H9 (cell line): ENCODE data around the gene CCDC57. TPM values are rescaled to one million over a fixed set of nuclear protein-coding genes. Genes with fewer than 3 reads are reported as not detected.

ENCODE experiments used
- DNase-seq: peaks from one replicate; pipeline ENCODE4 v3.0.0-alpha.2; 2017
- H2AFZ ChIP-seq: one replicate; pipeline ENCODE4 v1.6.1; 2013; ENCODE audit warnings: mild to moderate bottlenecking, low read length, control low read depth, moderate library complexity
- H2AK5ac ChIP-seq: 2 replicates; pipeline ENCODE4 v1.6.1; 2013; ENCODE audit warnings: low read length, control low read depth, mixed read lengths; ENCODE audit not compliant: insufficient read length
- H2BK120ac ChIP-seq: one replicate; pipeline ENCODE4 v1.6.1; 2013; ENCODE audit warnings: low read depth, mild to moderate bottlenecking, low read length, control low read depth, inconsistent platforms; ENCODE audit not compliant: poor library complexity, severe bottlenecking
- H2BK12ac ChIP-seq: 2 replicates; pipeline ENCODE4 v1.6.1; 2013; ENCODE audit warnings: low read length, control low read depth, mixed read lengths, low read depth; ENCODE audit not compliant: insufficient read length
- H2BK15ac ChIP-seq: 2 replicates; pipeline ENCODE4 v1.6.1; 2013; ENCODE audit warnings: low read depth, low read length, control low read depth
- H2BK20ac ChIP-seq: one replicate; pipeline ENCODE4 v1.6.1; 2013; ENCODE audit warnings: low read depth, mild to moderate bottlenecking, low read length, control low read depth, inconsistent platforms; ENCODE audit not compliant: poor library complexity, severe bottlenecking
- H2BK5ac ChIP-seq: 2 replicates; pipeline ENCODE4 v1.6.1; 2013; ENCODE audit warnings: low read length, control low read depth, mixed read lengths; ENCODE audit not compliant: insufficient read length
- H3K14ac ChIP-seq: 2 replicates; pipeline ENCODE4 v1.6.1; 2013; ENCODE audit warnings: low read length, control low read depth; ENCODE audit not compliant: insufficient read depth
- H3K18ac ChIP-seq: 2 replicates; pipeline ENCODE4 v1.6.1; 2013; ENCODE audit warnings: low read depth, mild to moderate bottlenecking, mixed read lengths, low read length, control low read depth; ENCODE audit not compliant: insufficient read length
- H3K23ac ChIP-seq: 2 replicates; pipeline ENCODE4 v1.6.1; 2013; ENCODE audit warnings: low read length, control low read depth, mixed read lengths, low read depth; ENCODE audit not compliant: insufficient read length
- H3K23me2 ChIP-seq: 2 replicates; pipeline ENCODE4 v1.6.1; 2013; ENCODE audit warnings: low read depth, mild to moderate bottlenecking, mixed read lengths, low read length, control low read depth; ENCODE audit not compliant: insufficient read length, poor library complexity, severe bottlenecking
- H3K27ac ChIP-seq: 2 replicates; pipeline ENCODE4 v1.5.1; 2013; ENCODE audit warnings: low read length, control low read depth, mixed read lengths, low read depth; ENCODE audit not compliant: insufficient read length
- H3K27me3 ChIP-seq: 2 replicates; pipeline ENCODE4 v1.6.1; 2013; ENCODE audit warnings: low read length, control low read depth, inconsistent platforms; ENCODE audit not compliant: insufficient read depth
- H3K4ac ChIP-seq: 2 replicates; pipeline ENCODE4 v1.6.1; 2013; ENCODE audit warnings: low read depth, mild to moderate bottlenecking, control low read depth, inconsistent platforms, low read length, moderate library complexity
- H3K4me1 ChIP-seq: 2 replicates; pipeline ENCODE4 v1.6.1; 2013; ENCODE audit warnings: low read length, control low read depth, inconsistent platforms; ENCODE audit not compliant: insufficient read depth
- H3K4me2 ChIP-seq: 2 replicates; pipeline ENCODE4 v1.6.1; 2013; ENCODE audit warnings: low read length, control low read depth, mixed read lengths; ENCODE audit not compliant: insufficient read length, insufficient read depth
- H3K56ac ChIP-seq: 2 replicates; pipeline ENCODE4 v1.6.1; 2013; ENCODE audit warnings: low read depth, mild to moderate bottlenecking, mixed read lengths, low read length, control low read depth; ENCODE audit not compliant: insufficient read length
- H3K79me1 ChIP-seq: 2 replicates; pipeline ENCODE4 v1.6.1; 2013; ENCODE audit warnings: low read depth, mild to moderate bottlenecking, moderate library complexity, low read length, control low read depth, inconsistent platforms; ENCODE audit not compliant: insufficient read depth, poor library complexity, severe bottlenecking
- H3K79me2 ChIP-seq: 2 replicates; pipeline ENCODE4 v1.6.1; 2013; ENCODE audit warnings: low read length, control low read depth, inconsistent platforms; ENCODE audit not compliant: insufficient read depth
- H3K9ac ChIP-seq: 2 replicates; pipeline ENCODE4 v1.6.1; 2013; ENCODE audit warnings: low read length, control low read depth, mixed read lengths; ENCODE audit not compliant: insufficient read length; ENCODE audit errors: extremely low read depth
- H3K9me3 ChIP-seq: one replicate; pipeline ENCODE4 v1.6.1; 2013; ENCODE audit warnings: low read depth, low read length, inconsistent platforms; ENCODE audit not compliant: control insufficient read depth
- H3T11ph ChIP-seq: one replicate; pipeline ENCODE4 v1.6.1; 2013; ENCODE audit warnings: mild to moderate bottlenecking, low read length, control low read depth, inconsistent platforms
- H4K20me1 ChIP-seq: one replicate; pipeline ENCODE4 v1.6.1; 2013; ENCODE audit not compliant: control insufficient read depth, insufficient read length, insufficient read depth
- H4K5ac ChIP-seq: 2 replicates; pipeline ENCODE4 v1.6.1; 2013; ENCODE audit warnings: low read depth, mild to moderate bottlenecking, mixed read lengths, low read length, control low read depth; ENCODE audit not compliant: insufficient read length
- H4K8ac ChIP-seq: replicated peaks from 2 replicates; pipeline ENCODE4 v1.6.1; 2013; ENCODE audit warnings: low read length, control low read depth, mixed read lengths, low read depth; ENCODE audit not compliant: insufficient read length
- H4K91ac ChIP-seq: 2 replicates; pipeline ENCODE4 v1.6.1; 2013; ENCODE audit warnings: low read depth, mild to moderate bottlenecking, moderate library complexity, mixed read lengths, low read length, control low read depth; ENCODE audit not compliant: insufficient read length
- H3K27ac Mint-ChIP-seq, 3 experiments: 2 replicates in 2 of 3; 3 replicates in 1 of 3; pipeline ENCODE4 v1.8.0; 2020 to 2021; ENCODE audit warnings: mixed read lengths in 3 of 3, mild to moderate bottlenecking in 1 of 3, moderate library complexity in 1 of 3
- H3K27me3 Mint-ChIP-seq: 2 replicates; pipeline ENCODE4 v1.8.0; 2021; ENCODE audit warnings: low read depth, mild to moderate bottlenecking, moderate library complexity, mixed read lengths
- H3K36me3 Mint-ChIP-seq, 3 experiments: 2 replicates in 2 of 3; 3 replicates in 1 of 3; pipeline ENCODE4 v1.8.0; 2020 to 2021; ENCODE audit warnings: low read depth in 3 of 3, mixed read lengths in 3 of 3; ENCODE audit not compliant: insufficient read depth in 1 of 3
- H3K4me1 Mint-ChIP-seq, 2 experiments: 2 replicates each; pipeline ENCODE4 v1.8.0; 2020; ENCODE audit warnings: mixed read lengths in 2 of 2
- H3K4me3 Mint-ChIP-seq, 2 experiments: 2 replicates in 1 of 2; 3 replicates in 1 of 2; pipeline ENCODE4 v1.8.0; 2020 to 2021; ENCODE audit warnings: mild to moderate bottlenecking in 2 of 2, mixed read lengths in 2 of 2, moderate library complexity in 1 of 2
- H3K9me3 Mint-ChIP-seq, 2 experiments: 2 replicates in 1 of 2; 3 replicates in 1 of 2; pipeline ENCODE4 v1.8.0; 2020; ENCODE audit warnings: mild to moderate bottlenecking in 2 of 2, mixed read lengths in 2 of 2, moderate library complexity in 1 of 2
- WGBS: extraction: QIAGEN DNeasy Blood & Tissue Kit; methylation state at CpG from one replicate; pipeline ENCODE4 v1.1.7; 2013; ENCODE audit warnings: missing lambda C conversion rate, low lambda C conversion rate, mixed read lengths; ENCODE audit not compliant: insufficient read length; ENCODE audit errors: extremely low coverage; 5-methylcytosine and 5-hydroxymethylcytosine counted together
- total RNA-seq: library from RNA; stranded (reverse); gene quantifications from 2 replicates; pipeline ENCODE4 v1.2.1, GENCODE V29; 2021
- TF ChIP-seq, protein P1 (sequence below): fragments of 200-600 bp; sonication (generic); conservative IDR thresholded peaks from 3 replicates; pipeline ENCODE4 v1.8.0; 2021; ENCODE audit warnings: antibody characterized with exemption, mild to moderate bottlenecking

The CCDC57 gene
- total RNA-seq, 1 experiment from 2014 or later: 11.0 TPM

DNA sequence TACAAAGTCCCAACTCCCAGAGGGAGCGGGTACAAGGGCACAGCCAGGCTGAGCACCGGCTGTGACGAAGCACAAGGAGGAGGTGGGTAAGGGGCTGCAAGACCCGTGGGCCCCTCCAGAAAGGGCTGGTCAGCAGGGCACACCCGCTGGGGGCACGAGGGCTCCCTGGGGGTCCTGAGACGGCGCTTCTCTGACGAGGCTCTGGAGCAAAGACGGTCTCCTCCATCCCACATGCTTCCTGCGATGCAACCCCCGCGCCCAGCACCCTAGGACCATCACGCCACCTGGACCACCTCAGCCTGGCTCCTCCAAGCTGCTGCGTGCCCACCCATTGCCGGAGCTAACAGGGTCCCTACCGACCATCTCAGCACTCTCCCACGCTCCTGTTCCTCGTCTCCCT is 8.7 kb downstream of the CCDC57 start:
- WGBS: no CpG with 5 or more reads among the region's 19 CpGs
- Histone ChIP-seq H3K4me1 (no peaks in the 10 kb centered on the region), H2BK120ac (no peak overlapping the region), H2BK20ac (no peak overlapping the region), H4K5ac (no peak overlapping the region), H3K4ac (no peak overlapping the region), H3K4me2 (no peak overlapping the region), H2BK5ac (no peak overlapping the region), H3K23me2 (no peaks in the 10 kb centered on the region), H3K79me1 (no peaks in the 10 kb centered on the region), H3K27ac (no peak overlapping the region), H3K27me3 (no peaks in the 10 kb centered on the region), H4K8ac (no peak overlapping the region), H4K91ac (no peak overlapping the region), H3K9me3 (no peaks in the 10 kb centered on the region), H2AFZ (no peak overlapping the region), H3K18ac (no peak overlapping the region), H2BK12ac (no peak overlapping the region), H2BK15ac (no peak overlapping the region), H3K79me2 (no peaks in the 10 kb centered on the region), H3T11ph (no peak overlapping the region), H3K23ac (no peak overlapping the region), H2AK5ac (no peak overlapping the region), H3K9ac (no peak overlapping the region), H4K20me1 (no peaks in the 10 kb centered on the region), H3K14ac (no peak overlapping the region), H3K56ac (no peak overlapping the region)
- peaks cover 0 to 4% (median 0%) of the 10 kb centered on the region in 3 experiments; a peak in 3 of 7 replicates for H3K36me3 Mint-ChIP-seq
- DNase-seq: no peak
- H3K27me3 Mint-ChIP-seq: peaks cover 22% of the 10 kb centered on the region
- no peak overlapping the region for H3K4me3 Mint-ChIP-seq
- no peak overlapping the region for H3K27ac Mint-ChIP-seq
- H3K9me3 Mint-ChIP-seq: no peaks in the 10 kb centered on the region
- peaks cover 8 to 11% of the 10 kb centered on the region in 2 experiments for H3K4me1 Mint-ChIP-seq
- TF ChIP-seq, protein P1, sequence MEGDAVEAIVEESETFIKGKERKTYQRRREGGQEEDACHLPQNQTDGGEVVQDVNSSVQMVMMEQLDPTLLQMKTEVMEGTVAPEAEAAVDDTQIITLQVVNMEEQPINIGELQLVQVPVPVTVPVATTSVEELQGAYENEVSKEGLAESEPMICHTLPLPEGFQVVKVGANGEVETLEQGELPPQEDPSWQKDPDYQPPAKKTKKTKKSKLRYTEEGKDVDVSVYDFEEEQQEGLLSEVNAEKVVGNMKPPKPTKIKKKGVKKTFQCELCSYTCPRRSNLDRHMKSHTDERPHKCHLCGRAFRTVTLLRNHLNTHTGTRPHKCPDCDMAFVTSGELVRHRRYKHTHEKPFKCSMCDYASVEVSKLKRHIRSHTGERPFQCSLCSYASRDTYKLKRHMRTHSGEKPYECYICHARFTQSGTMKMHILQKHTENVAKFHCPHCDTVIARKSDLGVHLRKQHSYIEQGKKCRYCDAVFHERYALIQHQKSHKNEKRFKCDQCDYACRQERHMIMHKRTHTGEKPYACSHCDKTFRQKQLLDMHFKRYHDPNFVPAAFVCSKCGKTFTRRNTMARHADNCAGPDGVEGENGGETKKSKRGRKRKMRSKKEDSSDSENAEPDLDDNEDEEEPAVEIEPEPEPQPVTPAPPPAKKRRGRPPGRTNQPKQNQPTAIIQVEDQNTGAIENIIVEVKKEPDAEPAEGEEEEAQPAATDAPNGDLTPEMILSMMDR: no peak
